RPMI7951 (cell line): ENCODE measurements around the gene SLIT3. TPM values are rescaled to one million over a fixed set of nuclear protein-coding genes. Genes with fewer than 3 reads are reported as not detected.

Experiments
- DNase-seq: peaks from one replicate; pipeline ENCODE4 v3.0.0-alpha.2; 2012; ENCODE audit warnings: low read depth
- total RNA-seq: library from RNA; depleted of rRNA; stranded (reverse); fragments of >200 nt; shearing (Covaris generic); gene quantifications from 2 replicates; pipeline ENCODE4 v1.2.3, GENCODE V29; 2014

SLIT3 gene
- total RNA-seq, 1 experiment from 2014 or later: 0.72 TPM

DNA sequence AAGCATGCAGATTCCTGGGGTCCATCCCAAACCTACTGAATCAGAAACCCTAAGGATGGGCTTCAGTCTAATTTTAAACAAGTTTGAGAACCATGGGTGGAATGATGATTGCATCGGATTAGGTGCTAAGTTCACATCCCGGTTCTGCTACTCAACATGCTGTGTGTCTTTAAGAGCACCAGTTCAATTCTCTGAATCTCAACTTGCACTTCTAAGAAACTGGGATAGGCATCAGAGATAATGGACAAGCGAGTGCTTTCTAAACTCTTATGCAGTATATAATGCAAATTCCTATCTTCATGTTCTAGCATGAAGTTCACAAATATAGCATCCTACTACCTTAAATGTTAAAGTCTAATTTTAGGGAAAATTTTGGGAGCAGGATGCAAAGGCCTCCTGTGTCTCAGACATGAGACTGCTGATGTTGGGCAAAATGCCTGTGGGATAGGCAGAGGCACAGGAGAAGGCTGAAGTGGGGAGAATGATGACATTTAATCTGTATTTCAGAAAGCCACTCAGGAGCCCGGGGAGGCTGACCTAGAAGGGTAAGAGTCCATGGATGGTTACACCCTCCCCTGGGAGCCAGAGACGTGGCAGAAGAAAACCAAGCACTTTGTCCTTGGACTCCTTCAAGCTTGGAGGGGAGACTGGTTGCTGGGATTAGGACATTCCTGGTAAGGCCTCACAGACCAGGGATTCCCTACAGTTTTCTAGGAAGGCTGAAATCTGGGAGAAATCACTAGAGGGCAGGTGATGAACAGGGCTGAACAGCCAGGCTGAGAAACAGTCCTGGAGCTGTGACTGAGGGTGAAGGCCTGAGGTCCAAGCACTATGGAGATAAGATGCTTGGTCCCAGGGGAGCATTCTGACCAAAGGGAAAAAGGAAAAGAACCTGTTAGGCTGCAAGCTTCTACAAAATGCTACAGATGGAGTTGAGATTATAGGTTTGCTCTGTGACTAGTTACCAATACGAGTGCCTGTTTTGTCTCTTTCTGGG lies 409.8 kb downstream of the SLIT3 start:
- DNase-seq: no peak

DNA sequence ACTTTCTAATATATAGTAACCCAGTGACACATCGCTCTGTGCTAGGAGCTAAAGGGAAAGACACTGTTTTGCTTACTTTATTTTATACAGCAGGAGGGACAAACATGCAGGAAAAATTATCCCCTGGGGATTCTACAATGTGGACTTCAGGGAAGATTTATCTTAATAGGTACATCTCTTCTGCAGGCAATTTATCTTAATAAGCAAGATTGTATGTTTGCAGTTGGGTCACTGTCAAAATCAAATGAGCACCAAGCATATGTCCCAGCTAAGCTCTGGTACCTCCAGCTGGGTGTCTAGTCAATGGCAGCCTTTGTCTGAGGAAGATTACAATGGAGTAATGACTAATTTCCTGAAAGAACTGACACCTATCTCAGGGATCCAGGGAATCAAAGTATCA lies 411.9 kb downstream of the SLIT3 start:
- no peak for DNase-seq

DNA sequence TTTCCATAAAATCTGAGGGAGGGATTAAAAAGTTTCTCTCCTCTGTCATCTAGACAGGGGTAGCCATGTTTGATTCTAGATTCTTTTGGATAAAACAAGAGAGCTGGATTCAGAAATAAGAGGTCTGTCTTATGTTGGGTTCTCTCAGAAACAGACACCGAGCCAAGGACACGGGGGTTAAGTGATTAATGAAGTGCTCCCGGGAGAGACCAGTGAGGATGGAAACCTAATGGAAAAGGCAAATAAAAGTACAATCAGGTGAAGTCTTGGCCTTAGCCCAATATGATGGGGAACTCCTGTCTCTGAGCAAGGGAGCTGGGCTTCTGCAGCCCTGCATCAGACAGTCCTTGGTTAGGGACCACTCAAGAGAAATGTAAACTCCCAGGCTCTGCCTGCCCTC lies 413.0 kb downstream of the SLIT3 start:
- DNase-seq: no peak

DNA sequence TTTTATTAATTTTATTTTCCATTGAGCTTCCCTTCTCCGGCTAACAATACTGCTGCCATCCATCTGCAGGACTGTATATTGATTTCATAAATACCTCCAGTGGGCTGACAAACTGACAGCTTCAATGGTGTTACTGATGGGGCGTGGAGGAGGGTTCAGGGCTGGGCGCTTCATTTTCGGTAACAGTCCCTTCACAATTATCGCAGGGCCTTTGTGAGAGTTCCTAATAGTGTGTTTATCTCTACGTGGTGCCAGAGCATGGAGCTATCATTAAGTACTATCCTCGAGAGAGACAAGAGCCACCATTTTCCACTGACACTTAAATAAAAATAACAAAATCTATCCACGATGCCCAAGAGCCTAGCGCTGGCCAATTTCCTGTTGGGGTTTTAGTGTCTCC lies 414.8 kb downstream of the SLIT3 start:
- no peak for DNase-seq

DNA sequence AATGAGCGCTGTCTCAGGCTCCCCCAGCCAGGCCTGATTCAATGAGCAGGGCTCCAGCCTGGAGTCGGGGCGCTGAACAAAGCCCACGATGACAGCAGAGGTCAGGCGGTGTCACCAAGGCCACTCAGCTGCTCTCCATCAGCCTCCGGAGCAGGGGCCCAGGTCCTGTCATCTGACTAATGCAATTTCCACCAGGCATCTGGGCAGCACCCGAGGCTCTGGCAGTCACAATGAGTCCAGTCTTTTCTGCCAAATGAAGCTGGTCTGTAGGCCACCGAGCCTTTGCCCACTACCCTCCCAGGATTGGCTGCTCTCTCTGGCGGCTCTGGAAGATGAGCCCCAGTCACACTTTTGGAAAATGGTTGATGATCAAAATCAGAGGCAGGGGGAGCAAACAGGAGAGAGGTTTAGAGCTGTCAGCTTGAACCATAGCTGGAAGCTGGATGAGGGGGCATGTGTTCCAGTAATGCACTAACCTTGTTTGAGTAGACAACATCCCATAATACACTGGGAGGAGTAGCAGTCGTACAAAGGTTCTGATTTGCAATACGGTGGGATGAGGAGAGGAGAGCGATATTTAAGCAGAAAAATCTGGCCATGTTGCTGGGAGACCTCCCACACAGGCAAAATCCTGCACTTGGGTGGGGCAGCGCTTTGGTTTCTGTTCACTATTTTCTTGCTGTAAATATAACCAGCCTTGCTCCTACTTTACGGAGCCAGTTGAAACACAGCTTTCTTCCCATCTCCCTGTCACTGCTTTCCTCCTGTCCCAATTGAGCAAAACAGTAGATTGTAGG lies 415.4 kb downstream of the SLIT3 start:
- DNase-seq: peak; percentile 8

DNA sequence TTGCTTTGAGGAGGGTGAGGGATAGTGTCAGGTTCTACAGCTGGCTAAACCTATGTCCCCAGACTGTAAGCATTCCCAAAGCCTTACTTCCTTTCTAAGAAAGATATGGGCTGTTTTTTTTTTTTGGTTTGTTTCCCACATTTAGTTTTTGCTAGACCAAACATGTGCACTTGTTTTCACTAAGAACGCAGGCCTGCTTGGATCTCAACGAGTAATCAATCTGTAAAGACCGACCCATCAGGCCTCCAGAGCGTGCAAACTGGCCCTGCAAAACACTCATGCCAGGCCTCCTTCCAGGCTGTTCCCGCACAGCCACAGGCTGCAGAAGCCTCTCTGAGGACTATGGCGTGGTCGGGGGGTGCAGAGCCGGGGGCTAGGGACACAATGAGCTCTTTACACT lies 416.9 kb downstream of the SLIT3 start:
- DNase-seq: no peak

DNA sequence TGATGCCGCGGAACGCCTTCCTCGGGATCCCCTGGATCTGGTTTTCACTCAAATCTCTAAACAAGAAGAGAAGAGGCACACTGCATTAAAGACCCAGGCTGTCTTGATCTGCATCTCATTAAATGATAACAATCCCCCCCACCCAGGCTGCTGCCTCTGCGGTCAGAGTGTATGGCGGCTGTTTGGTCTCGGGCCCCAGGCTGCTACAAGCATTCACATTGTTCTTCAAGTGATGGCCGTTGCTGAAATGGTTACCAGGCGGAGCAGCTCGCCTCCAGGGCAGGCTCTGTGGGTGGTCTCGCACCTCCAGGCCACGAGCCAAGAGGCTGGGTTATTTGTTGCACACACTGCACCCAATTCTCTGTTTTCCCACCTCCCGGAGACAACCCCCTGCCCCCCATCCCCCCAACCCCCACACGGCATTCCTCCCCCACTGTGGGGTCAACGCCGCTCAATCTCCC lies 417.6 kb downstream of the SLIT3 start:
- DNase-seq: no peak

DNA sequence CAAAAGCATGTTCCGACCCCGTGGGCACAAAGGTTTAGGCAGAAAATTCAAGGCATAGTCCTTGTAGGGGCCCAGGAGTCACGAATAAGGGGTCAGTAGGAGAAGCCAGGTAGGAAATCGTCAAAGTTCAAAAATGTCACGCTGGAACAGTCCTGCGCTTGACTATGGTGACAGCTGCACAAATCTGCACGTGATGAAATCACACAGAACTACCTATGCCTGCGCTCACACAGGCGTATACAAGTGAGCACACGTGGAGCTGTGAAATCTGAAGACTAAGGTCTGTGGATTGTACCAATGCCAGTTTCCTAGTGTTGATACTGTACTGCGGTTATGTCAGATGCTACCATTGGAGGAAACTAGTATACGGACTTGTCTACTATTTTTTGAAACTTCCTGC lies 418.7 kb downstream of the SLIT3 start:
- DNase-seq: no peak

DNA sequence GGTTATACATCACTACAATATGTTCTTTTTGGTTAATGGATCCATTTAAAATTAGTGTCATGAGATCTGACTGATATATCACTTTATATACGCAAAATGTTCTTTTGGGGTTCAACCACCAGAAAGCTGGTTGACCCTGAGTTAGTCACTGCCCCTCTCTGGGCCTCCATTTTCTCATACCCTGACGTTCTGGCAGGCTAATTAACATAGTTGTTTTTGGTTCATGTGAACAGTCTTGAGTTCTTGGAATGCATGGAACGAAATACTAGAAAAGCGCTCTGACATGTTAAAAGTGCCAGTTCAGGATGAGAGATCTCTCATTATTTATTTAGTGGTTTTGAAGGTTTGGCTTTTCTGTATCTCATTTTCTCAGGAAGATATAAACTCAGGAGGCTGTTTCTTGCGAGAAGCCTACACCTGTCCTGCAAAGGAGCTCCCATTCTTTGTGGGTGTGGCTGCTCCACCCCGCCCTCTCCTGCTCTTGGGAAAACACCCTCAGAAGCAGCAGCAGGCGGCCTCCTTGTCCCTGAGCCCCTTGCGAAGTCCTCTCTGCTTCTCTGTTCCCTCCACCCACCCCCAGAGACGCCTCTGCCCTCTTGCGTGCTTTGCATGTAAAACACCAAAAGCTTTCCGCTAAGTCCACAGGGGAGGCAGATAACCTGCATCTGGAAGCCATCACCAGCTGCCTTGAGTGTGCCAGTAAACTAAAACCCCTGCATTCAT lies 419.4 kb downstream of the SLIT3 start:
- no peak for DNase-seq

DNA sequence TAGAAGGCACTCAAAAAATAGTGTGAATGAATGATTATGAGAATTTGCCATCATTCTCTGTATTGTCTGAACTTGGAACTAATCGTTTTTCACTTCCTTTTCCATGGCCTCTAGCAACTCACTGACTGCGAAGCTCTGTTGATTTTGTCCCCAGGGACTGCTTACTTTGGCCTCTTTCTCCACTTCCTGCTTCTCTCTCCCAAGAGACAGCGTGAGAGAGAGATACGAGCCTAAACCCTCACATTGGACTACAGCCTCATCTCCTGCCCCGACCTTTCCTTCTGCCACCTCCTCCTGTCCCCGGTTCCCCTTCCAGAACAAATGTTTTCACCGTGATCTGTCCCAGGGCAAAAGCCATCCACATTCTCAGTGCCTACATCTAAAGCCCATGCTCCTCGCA lies 421.0 kb downstream of the SLIT3 start:
- DNase-seq: no peak

DNA sequence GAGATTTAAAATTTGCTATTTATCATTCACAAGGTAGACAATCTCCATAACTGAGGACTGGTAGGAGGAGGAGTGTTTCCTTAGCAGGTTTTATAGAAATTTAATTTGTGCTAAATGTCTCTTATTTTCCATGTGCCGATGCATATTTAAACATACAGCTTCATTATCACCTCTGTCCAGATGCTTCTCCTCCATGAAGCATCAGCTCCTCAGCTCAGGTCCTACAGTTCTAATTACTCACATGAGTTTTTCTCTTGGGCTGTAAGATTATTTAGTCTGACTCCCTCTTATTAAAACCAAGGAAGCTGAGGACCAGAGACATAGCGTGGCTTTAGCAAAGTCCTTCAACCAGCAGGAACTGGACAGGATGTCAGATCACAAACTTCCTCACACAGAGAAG lies 421.6 kb downstream of the SLIT3 start:
- DNase-seq: no peak

DNA sequence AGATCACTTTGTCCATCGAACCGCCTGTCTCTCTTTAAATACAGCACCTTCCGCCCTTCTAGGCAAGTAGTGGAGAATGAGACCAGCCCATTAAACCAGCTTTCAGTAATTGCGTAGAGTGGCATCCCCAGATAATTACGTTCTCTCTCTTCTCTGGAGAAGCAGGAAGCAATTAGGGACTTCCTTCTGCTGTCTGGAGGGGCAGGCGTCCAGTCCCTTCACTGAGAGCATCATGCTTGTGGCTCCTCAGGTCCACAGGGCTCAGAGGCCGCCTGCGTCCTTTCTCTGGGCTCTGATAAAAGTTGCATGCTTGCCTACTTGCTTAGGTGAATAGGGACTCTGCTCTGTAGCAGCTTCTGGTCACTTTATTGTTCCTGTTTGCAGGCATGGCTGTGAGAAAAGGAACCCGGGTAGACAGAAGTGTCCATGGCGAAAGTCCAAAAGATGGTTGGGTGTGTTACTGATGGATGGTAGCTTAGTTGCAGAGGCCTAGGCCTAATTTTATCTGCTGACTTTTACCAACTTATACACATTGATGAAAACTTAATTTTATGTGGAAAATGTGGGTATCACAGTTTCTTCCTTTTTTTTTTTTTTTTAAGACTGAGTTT lies 422.7 kb downstream of the SLIT3 start:
- DNase-seq: no peak

DNA sequence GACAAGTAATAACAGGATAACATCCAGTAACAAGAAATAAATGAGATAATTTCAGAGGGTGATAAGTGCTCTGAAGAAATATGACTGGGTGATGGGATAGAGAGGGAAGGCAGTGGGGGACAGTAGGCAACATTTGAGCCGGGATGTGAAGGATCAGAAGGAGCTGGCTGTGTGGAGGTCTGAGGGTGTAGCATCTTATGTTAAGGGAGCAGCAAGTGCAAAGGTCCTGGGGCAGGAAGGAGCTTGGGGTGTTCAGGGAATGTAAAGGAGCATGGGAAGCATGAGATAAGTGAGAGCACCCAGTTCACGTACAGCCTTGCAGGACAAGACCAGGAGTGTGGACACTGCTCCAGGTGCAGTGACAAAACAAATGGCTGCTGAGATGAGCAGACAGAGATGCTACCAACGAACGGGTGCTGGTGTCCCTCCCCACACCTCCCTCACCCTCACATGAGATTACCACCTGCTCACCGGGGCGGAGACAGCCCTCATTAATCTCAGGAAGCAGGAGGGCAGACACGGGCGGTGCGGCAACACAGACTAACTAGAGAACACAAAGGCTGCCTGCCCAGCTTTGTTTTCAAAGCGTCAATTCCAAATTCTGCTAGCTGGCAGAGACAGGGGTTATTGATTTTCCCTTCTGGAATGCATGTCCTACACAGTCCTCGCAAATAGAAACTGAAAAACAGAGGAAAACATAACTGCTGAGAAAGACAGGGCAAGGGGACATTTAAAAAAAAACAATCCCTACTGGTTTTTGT lies 423.6 kb downstream of the SLIT3 start:
- no peak for DNase-seq

DNA sequence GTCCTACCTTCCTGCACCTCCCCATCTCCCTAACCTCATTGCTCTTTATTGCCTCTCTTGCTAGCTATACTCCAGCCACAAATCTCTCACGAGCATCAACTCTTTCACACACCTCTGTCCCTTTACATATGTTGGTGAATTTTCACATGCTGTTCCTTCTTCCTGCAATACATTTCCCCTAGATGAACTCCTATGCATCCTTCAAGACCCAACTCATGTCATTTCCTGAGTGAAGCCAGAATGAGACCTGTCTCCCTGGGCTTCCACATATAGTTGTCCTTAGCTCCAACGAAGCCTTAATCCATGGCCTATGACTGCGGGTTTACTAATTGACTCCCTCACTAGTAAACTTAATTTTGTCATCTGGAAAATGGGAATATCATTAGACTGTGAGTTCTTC lies 424.5 kb downstream of the SLIT3 start:
- no peak for DNase-seq

DNA sequence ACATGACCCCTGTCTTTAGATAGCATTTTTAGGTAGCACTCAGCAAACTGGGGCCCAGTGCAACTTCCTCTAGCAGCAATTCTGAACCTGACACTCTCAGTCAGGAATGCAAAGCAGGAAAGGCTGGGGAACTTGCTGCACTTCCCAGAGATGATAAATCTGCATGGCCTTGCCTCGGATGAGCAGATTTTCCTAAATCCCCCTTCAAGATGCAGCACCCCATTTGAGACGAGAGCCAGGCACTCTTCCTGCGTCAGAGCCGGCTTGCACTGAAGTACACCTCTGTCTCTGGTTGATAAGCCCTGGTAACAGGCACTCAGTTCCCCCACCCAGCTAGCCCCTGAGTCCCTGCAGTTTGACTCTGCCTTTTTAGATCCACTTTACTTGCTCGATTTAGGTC lies 425.1 kb downstream of the SLIT3 start:
- DNase-seq: no peak

DNA sequence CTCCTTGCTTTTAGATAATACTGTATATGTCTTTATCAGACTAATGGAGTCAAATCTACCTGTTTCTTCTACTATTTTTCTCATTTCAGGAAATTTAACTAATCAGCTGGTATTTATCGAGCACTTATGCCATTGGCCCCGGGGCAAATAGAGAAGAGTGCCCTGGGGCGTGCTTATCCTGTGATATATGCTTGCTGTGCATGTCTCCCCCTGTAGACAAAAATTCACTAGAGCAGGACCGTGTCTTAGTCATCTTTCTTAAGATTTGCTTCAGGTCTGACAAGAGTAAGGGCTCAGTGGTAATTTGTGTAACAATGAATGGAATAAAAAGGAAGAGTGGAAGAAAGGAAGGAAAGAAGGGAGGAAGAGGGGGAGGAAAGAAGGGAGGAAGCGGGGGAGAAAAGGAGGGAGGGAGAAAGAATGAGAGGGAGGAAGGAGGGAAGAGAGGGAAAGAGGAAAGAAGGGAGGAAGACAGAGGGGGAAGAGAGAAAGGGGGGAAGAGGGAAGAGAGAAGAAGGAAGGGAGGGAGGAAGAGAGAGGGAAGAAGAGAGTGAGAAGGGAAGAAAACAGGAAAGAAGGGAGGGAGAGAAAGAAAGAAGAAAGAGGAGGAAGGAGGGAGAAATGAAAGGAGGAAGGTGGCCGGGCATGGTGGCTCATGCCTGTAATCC lies 426.1 kb downstream of the SLIT3 start:
- no peak for DNase-seq

DNA sequence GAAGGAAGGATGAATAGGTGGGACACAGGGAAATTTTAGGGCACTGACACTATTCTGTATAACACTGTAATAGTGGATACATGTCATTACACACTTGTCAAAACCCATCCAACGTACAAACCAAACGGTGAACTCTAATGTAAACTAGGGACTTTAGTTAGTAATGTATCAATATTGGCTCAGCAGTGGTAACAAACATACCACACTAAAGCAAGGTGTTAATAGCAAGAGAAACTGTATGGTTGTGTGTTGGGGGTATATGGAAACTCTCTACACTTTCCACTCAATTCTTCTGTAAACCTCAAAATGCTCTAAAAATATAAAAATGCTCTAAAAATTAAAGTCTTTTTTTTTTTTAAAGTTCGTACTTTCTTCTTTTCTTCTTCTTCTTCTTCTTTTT lies 428.7 kb downstream of the SLIT3 start:
- DNase-seq: no peak

DNA sequence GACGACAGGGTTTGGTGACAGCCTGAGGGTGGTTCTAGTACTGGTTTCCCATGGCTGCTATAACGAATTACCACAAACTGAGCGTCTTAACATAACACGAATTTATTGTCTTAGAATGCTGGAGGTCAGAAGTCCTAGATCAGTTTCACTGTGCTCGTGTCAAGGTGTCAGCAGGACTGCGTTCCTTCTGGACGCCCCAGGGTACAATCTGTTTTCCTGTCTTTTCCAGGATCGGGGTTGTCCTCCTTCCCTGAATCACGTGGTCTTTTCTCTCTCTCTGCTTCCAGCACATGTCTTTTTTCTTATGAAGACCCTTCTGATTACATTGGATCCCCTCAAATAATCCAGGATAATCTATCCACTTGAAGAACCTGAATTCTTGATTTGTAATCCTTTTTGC lies 430.0 kb downstream of the SLIT3 start:
- no peak for DNase-seq

DNA sequence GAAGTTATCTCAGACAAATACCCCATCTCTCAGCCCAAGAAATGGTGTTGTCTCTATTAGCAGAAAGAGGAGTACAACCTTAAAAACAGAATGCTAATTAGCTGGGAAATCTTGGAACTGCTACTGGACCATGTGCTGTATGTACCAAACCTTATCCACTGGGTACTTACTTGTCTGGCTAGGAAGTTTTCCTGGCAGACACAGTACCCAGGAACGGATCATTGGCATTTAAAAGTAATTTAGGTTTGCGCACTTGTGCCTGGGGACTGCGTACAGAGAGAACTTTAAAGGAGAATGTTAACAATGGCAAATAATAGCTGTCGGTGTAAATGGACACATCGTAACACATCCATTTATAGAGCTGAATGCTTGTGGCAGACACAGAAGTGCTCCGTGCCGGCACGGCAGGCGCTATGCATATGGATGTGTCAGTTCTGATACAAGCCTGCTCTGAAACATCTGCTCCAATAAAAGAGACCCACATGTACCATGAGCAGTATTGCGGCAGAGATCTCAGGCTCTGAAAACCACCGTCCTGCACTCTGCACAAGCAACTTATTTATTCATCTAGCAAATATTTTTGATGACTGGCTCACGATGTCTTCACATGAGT lies 431.2 kb downstream of the SLIT3 start:
- DNase-seq: no peak

DNA sequence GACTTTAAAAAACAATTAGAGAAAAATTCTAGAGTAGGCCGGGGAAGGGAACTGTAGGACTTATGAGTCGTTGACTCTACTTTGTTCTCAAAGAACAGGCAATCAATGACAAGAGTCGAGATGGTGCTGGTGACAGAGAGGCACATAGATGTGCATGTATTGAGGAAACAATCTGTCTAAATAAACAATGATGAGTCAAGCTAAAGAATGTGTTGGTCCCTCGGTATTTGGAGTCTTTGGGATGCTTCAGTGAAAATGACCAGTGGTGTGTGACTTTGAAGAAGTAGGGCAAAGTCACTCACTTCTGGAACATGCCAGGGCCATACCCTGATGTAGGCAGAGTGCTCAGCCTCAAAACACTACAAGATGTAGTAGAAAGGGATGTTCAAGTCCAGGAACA lies 433.7 kb downstream of the SLIT3 start:
- no peak for DNase-seq
